ENCODE data around the gene HSPA9.

The HSPA9 gene

DNA sequence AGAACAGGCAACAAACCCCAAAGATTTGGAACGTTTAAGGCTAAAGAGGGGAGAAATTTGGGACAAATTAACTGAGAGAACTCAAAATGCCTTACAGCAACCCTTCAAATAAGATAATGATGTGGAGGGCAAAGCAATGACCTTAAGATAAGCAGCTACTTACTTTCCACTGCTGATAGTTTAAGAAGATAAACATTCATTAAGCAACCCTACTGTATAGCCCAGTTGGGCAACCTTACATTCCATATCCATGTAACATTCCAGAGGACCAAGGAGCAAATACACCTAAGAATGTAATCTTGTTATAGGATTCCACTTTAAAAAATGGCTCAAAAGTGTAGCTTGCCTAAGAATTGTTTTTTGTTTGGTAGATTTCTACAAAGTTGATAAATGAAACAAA, 47.0 kb downstream of the HSPA9 start:
- Histone ChIP-seq H3K4me3 (replicated peaks; ENCODE audit: insufficient read depth, low read length) (no peak overlapping the region), H3K27ac (replicated peaks) (no peak overlapping the region), H3K27me3 (ENCODE audit: insufficient read depth, poor library complexity, severe bottlenecking) (no peaks in the 10 kb centered on the region)
- TF ChIP-seq SPI1 (IDR thresholded peaks at IDR 0.05; ENCODE audit: borderline replicate concordance, low read depth) (no peak), GABPA (IDR thresholded peaks at IDR 0.05; ENCODE audit: low read depth) (no peak), POLR2AphosphoS5 (IDR thresholded peaks at IDR 0.05; ENCODE audit: low read depth) (no peak)
- TF ChIP-seq, protein P1, sequence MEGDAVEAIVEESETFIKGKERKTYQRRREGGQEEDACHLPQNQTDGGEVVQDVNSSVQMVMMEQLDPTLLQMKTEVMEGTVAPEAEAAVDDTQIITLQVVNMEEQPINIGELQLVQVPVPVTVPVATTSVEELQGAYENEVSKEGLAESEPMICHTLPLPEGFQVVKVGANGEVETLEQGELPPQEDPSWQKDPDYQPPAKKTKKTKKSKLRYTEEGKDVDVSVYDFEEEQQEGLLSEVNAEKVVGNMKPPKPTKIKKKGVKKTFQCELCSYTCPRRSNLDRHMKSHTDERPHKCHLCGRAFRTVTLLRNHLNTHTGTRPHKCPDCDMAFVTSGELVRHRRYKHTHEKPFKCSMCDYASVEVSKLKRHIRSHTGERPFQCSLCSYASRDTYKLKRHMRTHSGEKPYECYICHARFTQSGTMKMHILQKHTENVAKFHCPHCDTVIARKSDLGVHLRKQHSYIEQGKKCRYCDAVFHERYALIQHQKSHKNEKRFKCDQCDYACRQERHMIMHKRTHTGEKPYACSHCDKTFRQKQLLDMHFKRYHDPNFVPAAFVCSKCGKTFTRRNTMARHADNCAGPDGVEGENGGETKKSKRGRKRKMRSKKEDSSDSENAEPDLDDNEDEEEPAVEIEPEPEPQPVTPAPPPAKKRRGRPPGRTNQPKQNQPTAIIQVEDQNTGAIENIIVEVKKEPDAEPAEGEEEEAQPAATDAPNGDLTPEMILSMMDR (IDR thresholded peaks at IDR 0.05; ENCODE audit: insufficient read depth, low read length): no peak
- TF ChIP-seq, protein P2, sequence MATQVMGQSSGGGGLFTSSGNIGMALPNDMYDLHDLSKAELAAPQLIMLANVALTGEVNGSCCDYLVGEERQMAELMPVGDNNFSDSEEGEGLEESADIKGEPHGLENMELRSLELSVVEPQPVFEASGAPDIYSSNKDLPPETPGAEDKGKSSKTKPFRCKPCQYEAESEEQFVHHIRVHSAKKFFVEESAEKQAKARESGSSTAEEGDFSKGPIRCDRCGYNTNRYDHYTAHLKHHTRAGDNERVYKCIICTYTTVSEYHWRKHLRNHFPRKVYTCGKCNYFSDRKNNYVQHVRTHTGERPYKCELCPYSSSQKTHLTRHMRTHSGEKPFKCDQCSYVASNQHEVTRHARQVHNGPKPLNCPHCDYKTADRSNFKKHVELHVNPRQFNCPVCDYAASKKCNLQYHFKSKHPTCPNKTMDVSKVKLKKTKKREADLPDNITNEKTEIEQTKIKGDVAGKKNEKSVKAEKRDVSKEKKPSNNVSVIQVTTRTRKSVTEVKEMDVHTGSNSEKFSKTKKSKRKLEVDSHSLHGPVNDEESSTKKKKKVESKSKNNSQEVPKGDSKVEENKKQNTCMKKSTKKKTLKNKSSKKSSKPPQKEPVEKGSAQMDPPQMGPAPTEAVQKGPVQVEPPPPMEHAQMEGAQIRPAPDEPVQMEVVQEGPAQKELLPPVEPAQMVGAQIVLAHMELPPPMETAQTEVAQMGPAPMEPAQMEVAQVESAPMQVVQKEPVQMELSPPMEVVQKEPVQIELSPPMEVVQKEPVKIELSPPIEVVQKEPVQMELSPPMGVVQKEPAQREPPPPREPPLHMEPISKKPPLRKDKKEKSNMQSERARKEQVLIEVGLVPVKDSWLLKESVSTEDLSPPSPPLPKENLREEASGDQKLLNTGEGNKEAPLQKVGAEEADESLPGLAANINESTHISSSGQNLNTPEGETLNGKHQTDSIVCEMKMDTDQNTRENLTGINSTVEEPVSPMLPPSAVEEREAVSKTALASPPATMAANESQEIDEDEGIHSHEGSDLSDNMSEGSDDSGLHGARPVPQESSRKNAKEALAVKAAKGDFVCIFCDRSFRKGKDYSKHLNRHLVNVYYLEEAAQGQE (IDR thresholded peaks at IDR 0.05; ENCODE audit: insufficient replicate concordance, low read depth): no peak
- DNase-seq (ENCODE audit: low read depth in 1 of 2, low spot score in 1 of 2): no peak

GRCh38 chr5:138527170-138527569, 48.0 kb downstream of the HSPA9 start:
- DNase-seq (ENCODE audit: low read depth in 1 of 2, low spot score in 1 of 2): no peak
- Histone ChIP-seq H3K4me3 (replicated peaks; ENCODE audit: insufficient read depth, low read length) (no peak overlapping the region), H3K27me3 (ENCODE audit: insufficient read depth, poor library complexity, severe bottlenecking) (no peaks in the 10 kb centered on the region), H3K27ac (replicated peaks) (no peak overlapping the region)
- TF ChIP-seq, protein P2 (IDR thresholded peaks at IDR 0.05; ENCODE audit: insufficient replicate concordance, low read depth): no peak
- TF ChIP-seq GABPA (IDR thresholded peaks at IDR 0.05; ENCODE audit: low read depth) (no peak), POLR2AphosphoS5 (IDR thresholded peaks at IDR 0.05; ENCODE audit: low read depth) (no peak), SPI1 (IDR thresholded peaks at IDR 0.05; ENCODE audit: borderline replicate concordance, low read depth) (no peak)
- TF ChIP-seq, protein P1 (IDR thresholded peaks at IDR 0.05; ENCODE audit: insufficient read depth, low read length): no peak

- Histone ChIP-seq H3K27me3 (ENCODE audit: insufficient read depth, poor library complexity, severe bottlenecking) (no peaks in the 10 kb centered on the region), H3K4me3 (replicated peaks; ENCODE audit: insufficient read depth, low read length) (no peak overlapping the region), H3K27ac (replicated peaks) (no peak overlapping the region)
- no peak for TF ChIP-seq GABPA (IDR thresholded peaks at IDR 0.05; ENCODE audit: low read depth)
- TF ChIP-seq SPI1 (IDR thresholded peaks at IDR 0.05; ENCODE audit: borderline replicate concordance, low read depth): no peak
- TF ChIP-seq, protein P2 (IDR thresholded peaks at IDR 0.05; ENCODE audit: insufficient replicate concordance, low read depth): no peak
- TF ChIP-seq, protein P1 (IDR thresholded peaks at IDR 0.05; ENCODE audit: insufficient read depth, low read length): no peak
- no peak for TF ChIP-seq POLR2AphosphoS5 (IDR thresholded peaks at IDR 0.05; ENCODE audit: low read depth)
- DNase-seq (ENCODE audit: low read depth in 1 of 2, low spot score in 1 of 2): no peak
Measured at GRCh38 chr5:138523406-138523805, 51.8 kb downstream of the HSPA9 start.

Data from HL-60 (cell line).